Measurements from ENCODE around the gene FNBP1L. TPM values are rescaled to one million over a fixed set of nuclear protein-coding genes. Genes with fewer than 3 reads are reported as not detected.

FNBP1L gene
- total and polyA plus RNA-seq, 2 of the 8 experiments (the other 6 are each of a cell fraction or from before 2014, with no cell fraction given) = 48.9 to 95.9 TPM

DNA sequence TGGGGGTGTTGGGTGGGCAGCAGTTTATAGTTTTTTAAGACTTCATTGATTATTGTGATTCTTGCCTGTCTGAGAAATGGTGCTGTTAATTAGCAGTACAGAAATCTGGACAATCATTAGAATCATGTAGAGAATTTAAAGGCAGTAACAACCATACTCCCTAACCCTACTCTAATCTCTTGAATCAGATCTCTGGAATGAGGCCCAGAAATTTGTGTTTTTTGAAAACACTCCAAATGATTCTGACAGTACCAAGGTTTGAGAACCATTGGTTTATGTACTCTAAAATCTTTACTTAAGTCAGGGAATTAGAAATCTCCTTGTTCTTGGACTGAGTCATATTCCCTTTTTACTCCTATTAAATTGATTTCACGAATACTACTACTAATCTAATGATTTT, 24.0 kb downstream of the FNBP1L start:
- POLR2A ChIA-PET (ENCODE audit: partially characterized antibody) = interaction anchor here (1.5 kb wide), 1 partner anchor 17 kb away, joined by 6 read pairs; no protein-coding TSS in a partner anchor
- TF ChIP-seq ZNF274 (IDR thresholded peaks at IDR 0.05; ENCODE audit: borderline replicate concordance, extremely low read depth, low read length) (no peak), CTBP2 (IDR thresholded peaks at IDR 0.05; ENCODE audit: borderline replicate concordance, insufficient read depth, insufficient read length, low read length) (no peak), SP1 (IDR thresholded peaks at IDR 0.05; ENCODE audit: low read depth, low read length) (no peak), HDAC2 (IDR thresholded peaks at IDR 0.05; ENCODE audit: borderline replicate concordance in 1 of 2, low read depth in 2 of 2, low read length in 2 of 2) (no peak), PHF8 (conservative IDR thresholded peaks at IDR 0.05; ENCODE audit: low read depth, low read length) (no peak), BRCA1 (IDR thresholded peaks at IDR 0.05; ENCODE audit: low read depth, low read length) (no peak), SAP30 (IDR thresholded peaks at IDR 0.05; ENCODE audit: insufficient read depth, insufficient replicate concordance, low read length) (no peak), CREB1 (IDR thresholded peaks at IDR 0.05) (no peak), POU5F1 (IDR thresholded peaks at IDR 0.05; ENCODE audit: low read depth, low read length) (no peak), JUN (IDR thresholded peaks at IDR 0.05; ENCODE audit: low read depth, low read length) (no peak), GTF2F1 (IDR thresholded peaks at IDR 0.05; ENCODE audit: borderline replicate concordance, low read depth, low read length) (no peak), KDM4A (IDR thresholded peaks at IDR 0.05; ENCODE audit: low read depth, low read length, severe bottlenecking) (no peak), RBBP5 (IDR thresholded peaks at IDR 0.05; ENCODE audit: borderline replicate concordance, low read depth, low read length) (no peak)
- TF ChIP-seq, protein P1, sequence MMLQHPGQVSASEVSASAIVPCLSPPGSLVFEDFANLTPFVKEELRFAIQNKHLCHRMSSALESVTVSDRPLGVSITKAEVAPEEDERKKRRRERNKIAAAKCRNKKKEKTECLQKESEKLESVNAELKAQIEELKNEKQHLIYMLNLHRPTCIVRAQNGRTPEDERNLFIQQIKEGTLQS (IDR thresholded peaks at IDR 0.05; ENCODE audit: insufficient read depth, low read depth, low read length) = no peak

More for the DNA sequence above, 24.0 kb downstream of the FNBP1L start:
- CTCF ChIA-PET (ENCODE audit: partially characterized antibody) = no interaction called here
- Histone ChIP-seq H2AFZ (ENCODE audit: low read length) (no peak overlapping the region), H4K5ac (ENCODE audit: insufficient read length, low read depth, low read length) (no peak overlapping the region), H3K9ac (replicated peaks in 1 of 4; ENCODE audit: extremely low read depth in 1 of 4, low read depth in 3 of 4, low read length in 3 of 4) (no peak overlapping the region), H2BK12ac (ENCODE audit: low read depth, low read length) (no peak overlapping the region), H3K14ac (ENCODE audit: insufficient read length) (no peak overlapping the region), H3K4ac (replicated peaks; ENCODE audit: insufficient read length, low read depth, low read length) (no peak overlapping the region), H3K79me1 (ENCODE audit: low read depth, low read length) (peaks cover 4% of the 10 kb centered on the region), H4K8ac (ENCODE audit: extremely low read depth, insufficient read depth, low read length) (no peak overlapping the region), H3K4me1 (replicated peaks in 1 of 4; ENCODE audit: control insufficient read depth in 3 of 4, insufficient read depth in 4 of 4, low read length in 3 of 4) (peaks cover 0 to 5% (median 2%) of the 10 kb centered on the region in 4 experiments; a peak in 4 of 7 replicates), H3K23me2 (ENCODE audit: low read depth, low read length) (no peaks in the 10 kb centered on the region), H2BK5ac (ENCODE audit: low read depth, low read length) (no peak overlapping the region), H3K56ac (replicated peaks; ENCODE audit: insufficient read length, low read depth, low read length) (no peak overlapping the region), H4K20me1 (replicated peaks in 1 of 2; ENCODE audit: control insufficient read depth in 1 of 2, insufficient read depth in 2 of 2, low read length in 2 of 2) (peaks cover 5 to 14% of the 10 kb centered on the region in 2 experiments), H3K23ac (ENCODE audit: insufficient read length) (no peak overlapping the region), H2AK5ac (ENCODE audit: low read depth, low read length) (no peak overlapping the region), H3K4me3 (ENCODE audit: extremely low read depth in 1 of 4, insufficient read depth in 2 of 4, low read depth in 3 of 4, low read length in 4 of 4) (no peak overlapping the region), H3K18ac (ENCODE audit: extremely low read depth, low read length) (no peak overlapping the region), H2BK120ac (replicated peaks; ENCODE audit: low read depth, low read length) (no peak overlapping the region), H3K79me2 (ENCODE audit: control insufficient read depth in 1 of 2, insufficient read depth in 2 of 2, low read length in 2 of 2) (peaks cover 61 to 98% of the 10 kb centered on the region in 2 experiments), H3K9me3 (ENCODE audit: insufficient read depth in 2 of 2, low read depth in 1 of 2, low read length in 1 of 2) (no peaks in the 10 kb centered on the region), H3K27ac (ENCODE audit: low read depth, low read length) (no peak overlapping the region), H4K91ac (replicated peaks; ENCODE audit: insufficient read length, low read length) (no peak overlapping the region), H3K36me3 (ENCODE audit: control insufficient read depth in 2 of 4, insufficient read depth in 4 of 4, low read length in 3 of 4) (no peaks in the 10 kb centered on the region), H3K27me3 (replicated peaks in 1 of 4; ENCODE audit: control insufficient read depth in 3 of 4, extremely low read depth in 1 of 4, insufficient read depth in 3 of 4, low read length in 3 of 4) (no peaks in the 10 kb centered on the region), H2BK20ac (ENCODE audit: low read length) (no peak overlapping the region), H3K4me2 (ENCODE audit: insufficient read depth in 1 of 2, low read depth in 2 of 2, low read length in 2 of 2) (no peak overlapping the region), H2BK15ac (ENCODE audit: low read length) (no peak overlapping the region)
- no peak for FAIRE-seq
- WGBS, 2 experiments (ENCODE audit: extremely low coverage in 1 of 2, insufficient coverage in 1 of 2, insufficient read length in 1 of 2, insufficient replicate concordance in 2 of 2, low coverage in 1 of 2, low lambda C conversion rate in 2 of 2, missing lambda C conversion rate in 1 of 2) = 100% methylated on average over 1 of the region's 1 CpG; no CpG with 5 or more reads in 1 of the 2 experiments
- no peak for DNase-seq (ENCODE audit: low read depth in 1 of 2, low spot score in 2 of 2)

All from H1 (cell line).